AG04449 (cell line): Measurements from ENCODE around the gene RAET1L.
"Not testable (repeated sequence)": the region's sequence is repeated elsewhere in the genome, so short reads cannot be mapped to it uniquely, and the experiment has no call there.

Experiments
- CTCF ChIA-PET: fragments of 350-600 bp; formaldehyde crosslinking; extraction: SDS; loops from one replicate; lab custom pipeline; 2021; ENCODE audit warnings: antibody characterized with exemption; lab: Yijun Ruan, JAX
- POLR2A ChIA-PET: fragments of 400-600, 350-600 bp; formaldehyde crosslinking; extraction: SDS; loops from one replicate; lab custom pipeline; 2020; ENCODE audit warnings: antibody characterized with exemption, inconsistent platforms; lab: Yijun Ruan, JAX
- DNase-seq: peaks from one replicate; pipeline ENCODE4 v3.0.0-alpha.2; 2010; ENCODE audit warnings: low read depth, low spot score
- H3K4me3 ChIP-seq: 2 replicates; pipeline ENCODE4 v1.5.1; 2011; ENCODE audit warnings: low read depth, mild to moderate bottlenecking, control low read depth, low read length
- TF ChIP-seq, protein P1 (sequence below): IDR thresholded peaks from one replicate; pipeline ENCODE4 v1.5.1; 2011; ENCODE audit warnings: mild to moderate bottlenecking, moderate library complexity, low read length, control low read depth, inconsistent platforms; ENCODE audit not compliant: insufficient read depth; ENCODE audit errors: missing control alignments

RAET1L gene

DNA sequence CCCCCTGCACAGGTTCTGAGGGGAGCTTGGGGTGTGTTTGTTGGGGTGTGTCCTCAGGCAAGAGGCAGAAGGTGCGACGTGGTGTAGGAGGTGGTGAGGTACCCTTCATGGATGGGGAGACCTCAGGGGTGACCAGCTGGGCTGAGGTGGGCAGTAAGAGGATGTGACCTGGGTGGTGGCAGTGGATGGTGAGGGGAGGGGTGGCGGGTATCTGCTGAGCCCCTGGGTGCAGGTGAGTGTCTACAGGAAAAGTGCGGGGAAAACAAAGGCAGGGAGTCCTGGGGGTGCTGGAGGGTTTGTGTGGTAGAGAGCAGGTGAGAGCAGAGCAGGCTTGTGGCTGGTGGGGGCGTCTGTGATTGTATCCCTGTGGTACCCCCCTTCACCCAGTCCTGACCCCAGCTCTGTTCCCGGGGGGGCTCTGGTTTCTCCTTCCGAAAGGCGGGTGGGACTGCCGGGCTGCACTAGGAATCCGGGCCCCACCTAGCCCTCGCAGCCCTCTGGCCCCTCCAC lies 631 bp downstream of the RAET1L start:
- H3K4me3 ChIP-seq = no peak overlapping the region
- CTCF ChIA-PET = interaction anchor here (1.4 kb wide), 1 partner anchor 8 kb away, joined by 10 read pairs; no protein-coding TSS in a partner anchor
- no peak for DNase-seq
- POLR2A ChIA-PET = no interaction called here
- TF ChIP-seq, protein P1, sequence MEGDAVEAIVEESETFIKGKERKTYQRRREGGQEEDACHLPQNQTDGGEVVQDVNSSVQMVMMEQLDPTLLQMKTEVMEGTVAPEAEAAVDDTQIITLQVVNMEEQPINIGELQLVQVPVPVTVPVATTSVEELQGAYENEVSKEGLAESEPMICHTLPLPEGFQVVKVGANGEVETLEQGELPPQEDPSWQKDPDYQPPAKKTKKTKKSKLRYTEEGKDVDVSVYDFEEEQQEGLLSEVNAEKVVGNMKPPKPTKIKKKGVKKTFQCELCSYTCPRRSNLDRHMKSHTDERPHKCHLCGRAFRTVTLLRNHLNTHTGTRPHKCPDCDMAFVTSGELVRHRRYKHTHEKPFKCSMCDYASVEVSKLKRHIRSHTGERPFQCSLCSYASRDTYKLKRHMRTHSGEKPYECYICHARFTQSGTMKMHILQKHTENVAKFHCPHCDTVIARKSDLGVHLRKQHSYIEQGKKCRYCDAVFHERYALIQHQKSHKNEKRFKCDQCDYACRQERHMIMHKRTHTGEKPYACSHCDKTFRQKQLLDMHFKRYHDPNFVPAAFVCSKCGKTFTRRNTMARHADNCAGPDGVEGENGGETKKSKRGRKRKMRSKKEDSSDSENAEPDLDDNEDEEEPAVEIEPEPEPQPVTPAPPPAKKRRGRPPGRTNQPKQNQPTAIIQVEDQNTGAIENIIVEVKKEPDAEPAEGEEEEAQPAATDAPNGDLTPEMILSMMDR = no peak

DNA sequence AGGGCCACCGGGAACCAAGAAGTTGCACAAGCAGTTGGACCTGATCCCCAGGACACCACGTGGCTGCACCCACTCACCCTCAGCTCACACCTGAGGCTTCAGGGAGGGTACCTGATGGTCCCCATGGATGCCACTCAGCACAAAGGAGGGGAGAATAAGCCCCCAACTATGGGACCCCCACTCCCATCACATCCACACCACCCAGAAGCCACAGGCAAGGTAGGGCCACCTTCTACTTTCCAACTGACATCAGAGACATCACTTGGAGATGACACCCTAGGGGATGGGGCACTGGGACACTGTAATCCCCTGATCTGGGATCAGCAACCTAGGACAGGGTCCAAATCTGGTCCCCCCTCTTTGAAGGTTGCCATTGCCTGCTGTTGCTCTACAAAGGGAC lies 1.3 kb downstream of the RAET1L start:
- CTCF ChIA-PET, POLR2A ChIA-PET, H3K4me3 ChIP-seq, DNase-seq: not testable (repeated sequence)

DNA sequence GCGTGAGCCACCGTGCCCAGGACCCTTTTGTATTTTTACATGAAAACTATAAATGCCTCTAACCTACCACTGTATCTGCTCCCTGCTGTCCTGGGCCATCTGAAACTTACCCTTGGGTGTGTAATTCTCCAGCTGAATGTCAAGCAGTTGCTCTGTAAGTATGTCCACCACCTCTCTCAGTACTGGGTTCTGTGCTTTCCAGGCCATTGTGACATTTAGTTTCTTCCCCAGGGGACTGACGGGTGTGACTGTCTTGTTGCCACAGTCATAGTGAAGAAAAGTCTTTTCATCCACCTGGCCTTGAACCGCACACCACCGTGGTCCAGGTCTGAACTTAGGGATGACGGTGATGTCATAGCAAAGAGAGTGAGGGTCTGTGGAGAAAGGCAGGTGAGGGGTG lies 3.5 kb downstream of the RAET1L start:
- DNase-seq, CTCF ChIA-PET, POLR2A ChIA-PET, H3K4me3 ChIP-seq: not testable (repeated sequence)

DNA sequence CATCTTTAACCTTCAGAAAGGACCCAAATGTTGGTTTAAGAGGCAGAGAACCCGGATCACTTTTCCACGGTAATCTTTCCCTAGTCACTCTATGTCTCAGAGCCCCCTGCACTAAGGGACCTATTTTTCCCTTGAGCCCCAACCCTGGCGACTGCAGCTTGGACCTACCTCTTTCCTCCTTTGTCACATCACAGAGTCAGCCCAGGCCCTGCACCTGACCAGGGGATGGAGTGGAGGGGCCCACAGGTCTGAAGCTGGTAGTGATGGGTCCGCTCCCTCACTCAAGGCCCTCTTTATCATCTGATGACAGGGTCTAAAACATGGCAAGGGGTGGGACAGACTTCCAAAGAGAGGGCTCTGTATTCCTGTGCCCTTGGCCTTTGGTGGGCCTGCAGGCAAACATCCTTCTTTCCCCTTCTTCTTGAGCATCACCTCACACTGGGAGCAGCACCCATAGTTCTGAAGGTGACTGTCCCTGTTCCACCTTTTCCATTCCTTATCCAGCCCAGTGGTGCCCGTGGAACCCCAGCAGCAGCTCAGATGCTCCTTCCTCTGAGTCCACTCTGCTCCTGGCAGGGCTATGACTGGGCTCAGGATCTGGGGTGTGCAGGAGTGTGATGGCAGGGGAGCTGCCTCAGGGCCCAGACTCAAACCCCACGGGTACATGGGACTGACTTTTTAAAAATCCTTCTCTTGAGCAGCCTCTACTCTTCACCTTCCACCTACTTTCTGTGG lies 6.3 kb downstream of the RAET1L start:
- ChIA-PET POLR2A (no interaction called here), CTCF (interaction anchor here (0.6 to 3.0 kb wide), 7 partner anchors 16 to 797 kb away, joined by 3 to 14 read pairs (median 3); no protein-coding TSS in a partner anchor)
- H3K4me3 ChIP-seq = no peak overlapping the region
- TF ChIP-seq, protein P1 = no peak
- DNase-seq = no peak

DNA sequence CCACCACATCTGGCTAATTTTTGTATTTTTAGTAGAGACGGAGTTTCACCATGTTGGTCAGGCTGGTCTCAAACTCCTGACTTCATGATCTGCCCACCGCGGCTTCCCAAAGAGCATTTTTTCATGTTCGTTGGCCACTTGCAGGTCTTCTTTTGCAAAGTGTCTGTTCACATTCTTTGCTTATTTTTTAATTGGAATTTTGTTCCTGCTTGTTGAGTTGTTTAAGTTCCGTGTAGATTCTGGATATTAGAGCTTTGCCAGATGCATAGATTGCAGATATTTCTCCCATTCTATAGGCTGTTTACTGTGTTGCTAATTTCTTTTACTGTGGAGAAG lies 8.2 kb downstream of the RAET1L start:
- CTCF ChIA-PET = interaction anchor here (0.7 to 3.2 kb wide), 31 partner anchors 8 to 800 kb away, joined by 3 to 37 read pairs (median 5); partner anchors contain the start of gene RAET1L
- DNase-seq, POLR2A ChIA-PET, H3K4me3 ChIP-seq: not testable (repeated sequence)

DNA sequence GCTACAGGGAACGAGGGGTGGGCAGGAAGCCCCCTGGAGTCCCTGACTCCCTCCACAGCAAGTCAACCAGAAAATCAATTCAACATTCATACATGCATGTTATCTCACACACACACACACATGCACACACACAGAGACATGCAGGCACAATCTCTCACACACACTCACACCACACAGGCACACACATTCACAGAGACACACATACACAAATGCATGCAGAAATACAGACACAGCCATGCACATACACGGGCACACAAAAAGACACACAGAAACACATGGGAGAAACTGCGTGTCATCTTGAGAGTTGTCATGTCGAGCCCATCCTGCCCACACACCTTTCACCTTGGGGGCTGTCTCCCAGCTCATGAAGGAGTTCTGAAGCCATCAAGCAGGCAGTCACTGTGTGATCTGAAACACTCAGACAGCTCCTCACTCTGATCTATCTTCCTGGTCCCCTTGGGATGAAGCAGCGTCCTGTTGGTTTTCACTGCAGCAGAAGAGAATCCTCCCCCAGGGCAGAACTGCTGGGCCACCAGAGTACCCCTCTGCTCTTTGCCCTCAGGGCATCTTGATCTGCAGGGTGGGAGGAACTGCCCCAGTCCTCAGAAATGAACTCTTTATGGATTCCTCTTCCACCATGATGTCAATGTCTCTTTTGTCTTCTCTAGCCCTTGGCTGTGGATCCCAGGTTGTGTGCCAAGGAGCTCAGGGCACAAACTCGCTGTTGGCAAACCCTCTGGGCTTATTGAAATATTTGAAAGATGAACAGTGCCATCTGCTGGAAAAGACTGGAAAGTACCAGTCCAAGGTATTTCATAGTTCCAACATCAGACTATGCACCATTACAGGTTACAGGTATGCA lies 8.8 kb downstream of the RAET1L start:
- DNase-seq = no peak
- CTCF ChIA-PET = interaction anchor here (0.7 to 3.2 kb wide), 32 partner anchors 8 to 801 kb away, joined by 3 to 37 read pairs (median 4); partner anchors contain the start of gene RAET1L
- TF ChIP-seq, protein P1 = peak; percentile 43
- POLR2A ChIA-PET = no interaction called here
- no peak overlapping the region for H3K4me3 ChIP-seq

DNA sequence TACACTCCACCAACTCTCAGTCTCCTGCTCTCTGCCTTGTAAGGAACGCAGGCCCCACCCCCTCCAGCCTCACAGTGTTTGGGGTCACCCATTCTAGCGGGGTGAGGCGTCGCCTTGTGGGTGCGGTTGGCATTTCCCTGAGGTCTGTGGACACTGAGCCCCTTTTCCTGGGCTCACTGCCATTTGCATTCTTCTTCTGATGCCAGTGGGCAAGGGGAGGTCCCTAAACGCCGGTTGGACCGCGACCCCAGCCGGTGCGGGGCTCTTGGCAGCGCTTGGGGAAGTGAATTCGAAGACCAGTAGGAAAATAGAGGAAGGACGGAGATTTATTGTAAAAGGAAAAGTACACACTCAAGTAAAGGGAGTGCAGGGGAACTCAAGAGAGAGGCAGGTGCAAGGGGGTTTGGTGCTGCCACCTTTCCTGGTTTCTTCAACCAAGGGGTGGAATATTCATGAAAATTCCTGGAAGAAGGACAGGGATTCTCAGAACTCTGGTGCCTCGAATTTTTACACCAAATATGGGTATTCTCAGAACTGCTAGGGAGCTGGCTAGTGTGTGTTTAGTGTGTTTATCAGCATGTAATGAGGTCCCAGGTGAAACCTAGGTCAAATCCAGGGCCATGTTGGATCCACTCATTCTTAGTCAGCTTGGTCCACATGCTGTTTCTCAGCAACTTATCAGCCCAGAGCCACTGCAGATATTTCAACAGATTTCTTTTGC lies 9.9 kb downstream of the RAET1L start:
- H3K4me3 ChIP-seq, DNase-seq, POLR2A ChIA-PET: not testable (repeated sequence)
- CTCF ChIA-PET = interaction anchor here (1.9 to 3.2 kb wide), 2 partner anchors 63 to 80 kb away, joined by 5 to 37 read pairs; no protein-coding TSS in a partner anchor

DNA sequence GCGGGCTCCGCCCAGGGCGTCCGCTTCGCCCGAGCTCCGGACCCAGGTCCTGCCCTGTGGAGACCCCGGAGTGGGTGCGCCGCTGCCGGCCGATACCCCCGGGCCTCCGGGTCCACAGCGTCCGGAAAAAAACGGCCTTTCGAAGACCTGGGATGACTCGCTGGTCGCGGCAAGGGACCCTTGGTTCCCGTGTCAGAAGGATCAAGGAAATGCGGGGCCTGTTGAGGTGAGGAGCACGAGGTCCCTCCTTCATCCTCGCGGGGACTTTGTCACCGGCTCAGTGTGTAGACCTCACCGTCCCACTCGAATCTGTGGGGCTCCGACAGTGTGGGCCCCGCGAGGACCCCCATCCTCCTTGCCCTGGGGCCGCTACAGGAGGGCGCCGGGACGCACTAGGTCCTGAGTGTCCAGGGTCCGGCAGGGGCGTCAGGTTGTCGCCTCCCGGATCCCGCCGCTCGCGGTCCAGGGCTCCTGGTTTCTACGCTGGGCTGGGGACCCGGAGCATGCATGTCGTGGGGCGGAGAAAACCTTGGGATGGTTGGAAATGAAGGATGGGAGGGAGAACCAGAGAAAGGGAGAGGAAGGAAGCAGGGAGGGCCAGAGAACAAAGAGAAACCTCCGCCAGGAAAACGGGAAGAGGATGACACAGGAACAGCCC lies 10.6 kb downstream of the RAET1L start:
- DNase-seq, POLR2A ChIA-PET, CTCF ChIA-PET: not testable (repeated sequence)
- H3K4me3 ChIP-seq = peak overlapping the region; percentile 29

DNA sequence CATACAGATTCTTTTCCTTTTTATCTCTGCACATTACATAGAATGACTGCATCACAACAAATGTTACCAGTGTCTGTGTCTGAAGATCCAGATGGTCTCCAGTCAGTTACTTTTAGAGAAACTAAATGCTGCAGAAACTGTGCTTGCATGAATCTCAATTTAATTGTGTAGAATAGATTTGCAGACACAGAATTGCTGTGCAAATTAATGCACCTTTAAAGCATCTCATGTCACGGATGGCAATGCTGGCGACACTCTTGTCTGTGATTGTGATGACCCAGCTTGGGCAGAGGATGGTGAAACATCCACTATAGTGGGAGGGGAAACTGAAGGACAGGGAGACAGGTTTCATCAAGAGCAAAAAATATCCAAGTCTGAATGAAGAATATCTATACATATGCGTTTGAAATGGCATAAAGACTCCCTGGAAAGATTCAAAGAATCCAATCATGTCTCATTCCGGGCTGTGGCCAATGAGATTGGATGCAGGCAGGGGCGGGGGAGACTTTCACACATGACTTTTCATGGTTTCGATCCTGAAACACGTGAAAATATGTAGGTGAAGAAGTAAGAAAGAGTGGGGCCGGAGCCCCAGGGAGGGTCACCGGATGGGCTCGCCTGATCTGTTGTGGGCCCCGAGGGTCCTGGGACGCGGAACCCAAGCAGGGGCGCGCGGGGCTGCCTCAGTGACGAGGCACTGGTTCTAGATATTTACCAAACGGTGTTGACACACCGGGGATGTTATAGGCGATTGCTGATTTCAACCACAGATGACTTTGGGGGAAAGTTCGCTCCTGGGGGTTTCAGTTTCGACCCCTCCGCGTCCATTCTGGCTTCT lies 11.3 kb downstream of the RAET1L start:
- H3K4me3 ChIP-seq, CTCF ChIA-PET, POLR2A ChIA-PET, DNase-seq: not testable (repeated sequence)

GRCh38 chr6:150012846-150013784 lies 12.2 kb downstream of the RAET1L start:
- DNase-seq, POLR2A ChIA-PET, H3K4me3 ChIP-seq, CTCF ChIA-PET: not testable (repeated sequence)
